Medulla oblongata (tissue), 1 donor: Measurements from ENCODE around the gene CRADD.
"Not testable (repeated sequence)": the region's sequence is repeated elsewhere in the genome, so short reads cannot be mapped to it uniquely, and the experiment has no call there.

Experiments
- DNase-seq: peaks from one replicate; pipeline ENCODE4 v3.0.0-alpha.2; 2015; ENCODE audit errors: extremely low spot score

Gene CRADD

GRCh38 chr12:93737457-93738198 lies 60.5 kb downstream of the CRADD start:
- no peak for DNase-seq

- DNase-seq, result no peak
Measured at GRCh38 chr12:93738199-93739058, 61.3 kb downstream of the CRADD start.

- DNase-seq, result no peak
Measured at GRCh38 chr12:93740751-93741150, 63.6 kb downstream of the CRADD start.

GRCh38 chr12:93741659-93742109 lies 64.5 kb downstream of the CRADD start:
- DNase-seq, result no peak

GRCh38 chr12:93742110-93742934 lies 65.1 kb downstream of the CRADD start:
- peak; percentile 80 for DNase-seq

- DNase-seq, result no peak
Measured at GRCh38 chr12:93743229-93743998, 66.2 kb downstream of the CRADD start.

- DNase-seq, result no peak
Measured at GRCh38 chr12:93743999-93744689, 67.0 kb downstream of the CRADD start.

GRCh38 chr12:93745286-93745685 lies 68.1 kb downstream of the CRADD start:
- no peak for DNase-seq

GRCh38 chr12:93746572-93747168 lies 69.5 kb downstream of the CRADD start:
- DNase-seq, result no peak

GRCh38 chr12:93748672-93749383 lies 71.7 kb downstream of the CRADD start:
- DNase-seq, result no peak

GRCh38 chr12:93749515-93749914 lies 72.3 kb downstream of the CRADD start:
- DNase-seq, result no peak

- DNase-seq, result no peak
Measured at GRCh38 chr12:93750056-93750455, 72.9 kb downstream of the CRADD start.

- no peak for DNase-seq
Measured at GRCh38 chr12:93751864-93752610, 74.9 kb downstream of the CRADD start.

- no peak for DNase-seq
Measured at GRCh38 chr12:93753285-93753684, 76.1 kb downstream of the CRADD start.

- DNase-seq, result no peak
Measured at GRCh38 chr12:93753838-93754429, 76.8 kb downstream of the CRADD start.

- DNase-seq, result not testable (repeated sequence)
Measured at GRCh38 chr12:93754859-93755258, 77.7 kb downstream of the CRADD start.

GRCh38 chr12:93756288-93756687 lies 79.1 kb downstream of the CRADD start:
- no peak for DNase-seq
